Naive B cell (primary cell): Measurements from ENCODE around the gene ATXN3. TPM values are rescaled to one million over a fixed set of nuclear protein-coding genes. Genes with fewer than 3 reads are reported as not detected.
A peak's percentile ranks its signal among the peaks of the same experiment; 100 is the strongest.
"Not testable (repeated sequence)": the region's sequence is repeated elsewhere in the genome, so short reads cannot be mapped to it uniquely, and the experiment has no call there.

Source experiments
- ATAC-seq, 2 donors: fragments of 150-1000 bp; cut with Tn5 transposase; 2 replicates each; pipeline ENCODE4 v1.10.0; 2021; ENCODE audit warnings: low read depth in 2 of 2, mild to moderate bottlenecking in 2 of 2, moderate library complexity in 2 of 2
- DNase-seq: peaks from one replicate; pipeline ENCODE4 v3.0.0; 2022
- H3K27ac Mint-ChIP-seq, 6 donors: one replicate each; pipeline ENCODE4 v1.8.0; 2020 to 2022; ENCODE audit warnings: mild to moderate bottlenecking in 6 of 6, mixed read lengths in 6 of 6, moderate library complexity in 5 of 6, inconsistent platforms in 2 of 6
- H3K27me3 Mint-ChIP-seq, 3 donors: one replicate each; pipeline ENCODE4 v1.8.0; 2021 to 2022; ENCODE audit warnings: mixed read lengths in 3 of 3, mild to moderate bottlenecking in 1 of 3
- H3K36me3 Mint-ChIP-seq, 2 donors: one replicate each; pipeline ENCODE4 v1.8.0; 2020 to 2022; ENCODE audit warnings: mixed read lengths in 2 of 2, inconsistent platforms in 1 of 2, mild to moderate bottlenecking in 1 of 2
- H3K4me1 Mint-ChIP-seq, 3 donors: one replicate each; pipeline ENCODE4 v1.8.0; 2020 to 2022; ENCODE audit warnings: mixed read lengths in 3 of 3, inconsistent platforms in 1 of 3, mild to moderate bottlenecking in 1 of 3, moderate library complexity in 1 of 3
- H3K4me3 Mint-ChIP-seq, 8 donors: one replicate each; pipeline ENCODE4 v1.8.0; 2020 to 2022; ENCODE audit warnings: mild to moderate bottlenecking in 8 of 8, mixed read lengths in 8 of 8, moderate library complexity in 8 of 8, inconsistent platforms in 2 of 8
- H3K9me3 Mint-ChIP-seq, 7 donors: one replicate each; pipeline ENCODE4 v1.8.0; 2020 to 2022; ENCODE audit warnings: mixed read lengths in 7 of 7, mild to moderate bottlenecking in 5 of 7, inconsistent platforms in 2 of 7, moderate library complexity in 1 of 7
- polyA plus RNA-seq, 6 donors: library from polyadenylated mRNA; unstranded; fragments of 300-500 nt; fragmentation: Illumina TruSeq; gene quantifications; one replicate each; pipeline ENCODE4 v1.2.3, GENCODE V29; 2021; ENCODE audit warnings: low read depth in 6 of 6

ATXN3 gene
- polyA plus RNA-seq, 6 donors from 2014 or later: 9.0 to 23.4 (median 16.0) TPM

DNA sequence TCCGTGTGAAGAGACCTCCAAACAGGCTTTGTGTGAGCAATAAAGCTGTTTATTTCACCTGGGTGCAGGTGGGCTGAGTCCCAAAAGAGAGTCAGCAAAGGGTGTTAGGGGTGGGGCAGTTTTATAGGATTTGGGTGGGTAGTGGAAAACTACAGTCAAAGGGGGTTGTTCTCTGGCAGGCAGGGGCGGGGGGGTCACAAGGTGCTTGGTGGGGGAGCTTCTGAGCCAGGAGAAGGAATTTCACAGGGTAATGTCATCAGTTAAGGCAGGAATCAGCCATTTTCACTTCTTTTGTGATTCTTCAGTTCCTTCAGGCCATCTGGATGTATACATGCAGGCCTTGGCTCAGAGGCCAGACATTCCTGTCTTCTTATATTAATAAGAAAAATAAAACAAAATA is 64.6 kb downstream of the ATXN3 start:
- DNase-seq, H3K36me3 Mint-ChIP-seq, H3K9me3 Mint-ChIP-seq, H3K27me3 Mint-ChIP-seq, ATAC-seq: not testable (repeated sequence)
- Mint-ChIP-seq H3K4me1 (peaks cover 22 to 44% (median 38%) of the 10 kb centered on the region in 3 donors), H3K4me3 (peak overlapping the region in 1 of 8 donors; percentile 70), H3K27ac (peak overlapping the region in 2 of 6 donors; percentile 11 to 80)

DNA sequence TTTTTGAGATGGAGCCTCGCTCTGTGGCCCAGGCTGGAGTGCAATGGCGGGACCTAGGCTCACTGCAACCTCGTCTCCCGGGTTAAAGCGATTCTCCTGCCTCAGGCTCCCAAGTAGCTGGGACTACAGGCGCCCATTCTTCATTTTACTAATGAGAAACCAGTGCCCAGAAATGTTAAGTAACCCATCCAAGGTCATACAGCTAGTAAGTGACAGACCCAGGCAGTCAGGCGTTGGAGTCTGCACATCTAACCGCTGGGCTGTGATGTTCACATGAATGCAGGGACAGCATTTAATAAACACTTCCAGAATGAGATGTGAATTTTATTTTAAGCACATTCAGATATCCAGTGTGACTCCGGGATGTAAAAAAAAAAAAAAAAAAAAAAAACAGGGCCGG is 65.2 kb downstream of the ATXN3 start:
- peak overlapping the region in 5 of 8 donors; percentile 91 to 98 (median 97) for H3K4me3 Mint-ChIP-seq
- ATAC-seq: no peak
- DNase-seq: no peak
- no peaks in the 10 kb centered on the region for H3K27me3 Mint-ChIP-seq
- peaks cover 22 to 49% (median 43%) of the 10 kb centered on the region in 3 donors for H3K4me1 Mint-ChIP-seq
- no peaks in the 10 kb centered on the region for H3K9me3 Mint-ChIP-seq
- H3K36me3 Mint-ChIP-seq: peaks cover 5 to 6% of the 10 kb centered on the region in 2 donors
- no peak overlapping the region for H3K27ac Mint-ChIP-seq

DNA sequence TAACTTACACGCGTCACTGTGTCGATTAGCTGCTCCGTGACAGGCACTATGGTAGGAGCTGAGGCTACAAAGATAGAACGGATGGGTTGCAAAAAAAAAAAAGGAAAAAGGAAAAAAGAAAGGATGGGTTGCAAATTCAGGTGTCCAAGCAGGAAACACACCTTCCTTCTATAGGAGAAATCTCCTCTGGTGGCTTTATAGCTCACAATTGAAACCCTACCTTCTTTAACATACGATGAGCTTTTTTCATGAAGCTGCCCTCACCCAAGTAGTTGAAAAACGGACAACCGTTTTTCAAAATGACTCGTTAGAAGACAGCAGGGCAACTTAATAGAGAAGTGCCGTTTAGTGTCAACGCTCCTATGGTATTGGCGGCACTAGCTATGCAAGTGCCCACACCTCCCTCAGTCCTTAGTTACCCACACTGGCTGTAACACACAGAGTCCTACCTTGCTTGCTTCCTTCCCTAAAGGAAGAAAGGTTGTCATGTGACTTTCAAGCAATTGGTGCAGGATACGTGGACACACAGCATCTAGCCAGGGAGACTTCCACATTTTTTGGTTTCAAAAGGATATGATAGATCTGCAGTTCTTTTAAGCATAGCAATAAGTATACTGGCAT is 65.8 kb downstream of the ATXN3 start:
- Mint-ChIP-seq H3K27me3 (no peaks in the 10 kb centered on the region), H3K4me3 (peak overlapping the region; percentile 91 to 99 (median 98)), H3K36me3 (peaks cover 5 to 6% of the 10 kb centered on the region in 2 donors), H3K27ac (peak overlapping the region; percentile 95 to 100 (median 98)), H3K9me3 (no peaks in the 10 kb centered on the region), H3K4me1 (peaks cover 22 to 56% (median 43%) of the 10 kb centered on the region in 3 donors)
- DNase-seq (no peak), ATAC-seq (no peak)

DNA sequence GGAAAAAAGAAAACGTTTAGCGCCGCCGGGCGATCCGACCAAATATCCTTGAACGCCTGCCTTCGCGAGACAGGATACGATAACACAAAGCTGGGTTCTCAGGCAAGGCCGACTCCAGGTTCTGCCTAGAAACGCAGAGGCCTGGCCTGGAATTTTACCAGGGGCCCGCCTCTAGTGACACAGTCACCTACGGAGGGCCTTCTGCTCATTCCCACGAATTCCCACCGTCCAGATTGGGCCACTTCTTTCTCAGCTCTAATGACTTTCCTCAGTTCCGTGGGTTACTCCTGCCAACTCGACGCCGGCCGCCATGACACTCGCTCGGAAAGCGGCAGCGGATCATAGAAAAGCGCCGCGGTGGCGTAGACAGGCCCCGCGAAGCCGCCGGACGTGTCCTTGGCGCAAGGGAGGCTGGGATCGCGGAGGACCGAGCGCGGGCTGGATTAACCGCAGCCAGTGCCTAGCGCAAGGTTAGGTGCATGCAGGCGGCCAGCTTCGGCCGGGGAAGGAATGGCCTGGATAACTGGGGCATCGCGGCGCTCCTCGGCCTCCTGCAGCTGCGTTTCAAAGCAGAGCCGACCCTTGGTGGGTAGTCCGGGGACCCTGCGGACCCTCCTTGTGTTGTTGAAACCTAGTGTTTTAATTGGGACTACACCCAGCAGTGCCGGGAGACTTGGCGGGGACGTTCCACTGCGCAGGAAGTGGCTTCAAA is 66.5 kb downstream of the ATXN3 start, which contains the start of gene TRIP11:
TSS of gene TRIP11 (minus strand) at position 341 of the 712 bp plus-strand sequence. CDS start 374 bp downstream, outside the sequence.
- no peaks in the 10 kb centered on the region for H3K27me3 Mint-ChIP-seq
- peaks cover 22 to 60% (median 43%) of the 10 kb centered on the region in 3 donors for H3K4me1 Mint-ChIP-seq
- no peaks in the 10 kb centered on the region for H3K9me3 Mint-ChIP-seq
- H3K36me3 Mint-ChIP-seq: peaks cover 5 to 6% of the 10 kb centered on the region in 2 donors
- peak; percentile 91 for DNase-seq
- ATAC-seq: peak; percentile 94 to 95
- H3K4me3 Mint-ChIP-seq: peak within 1 kb of the TSS; percentile 91 to 99 (median 98)
- H3K27ac Mint-ChIP-seq: peak within 1 kb of the TSS; percentile 95 to 100 (median 98)

DNA sequence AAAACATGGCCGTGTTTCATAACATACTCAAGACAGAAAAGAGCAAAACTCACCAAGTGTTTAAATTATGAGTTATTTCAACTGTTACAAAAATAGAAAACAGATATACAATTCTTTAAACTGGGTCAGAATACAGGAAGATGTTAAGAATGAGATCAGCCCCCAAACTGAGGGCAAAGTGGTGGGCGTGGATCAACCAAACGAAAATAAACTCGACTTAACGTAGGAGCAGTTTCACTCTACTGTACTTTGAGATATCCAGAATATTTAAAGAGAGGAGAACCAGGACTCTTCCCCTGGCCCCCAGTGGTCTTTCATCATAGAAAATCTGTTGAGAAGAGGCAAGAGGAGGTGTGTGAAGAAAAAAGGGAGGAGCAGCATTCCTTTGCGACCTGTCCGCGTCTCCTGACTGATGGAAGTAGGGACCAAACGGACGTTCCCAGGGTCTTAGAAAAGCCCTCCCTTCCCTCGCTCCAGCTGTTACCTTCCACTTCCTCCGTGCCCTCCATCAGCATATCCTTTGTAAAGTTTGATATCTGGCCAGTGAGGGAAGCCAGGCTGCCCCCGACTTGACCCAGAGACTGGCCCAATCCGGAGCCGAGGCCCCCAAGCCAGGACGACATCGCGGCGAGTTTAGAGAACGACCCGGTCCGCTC is 67.2 kb downstream of the ATXN3 start:
- Mint-ChIP-seq H3K27ac (peak overlapping the region; percentile 95 to 100 (median 98)), H3K4me3 (peak overlapping the region; percentile 91 to 99 (median 98))

DNA sequence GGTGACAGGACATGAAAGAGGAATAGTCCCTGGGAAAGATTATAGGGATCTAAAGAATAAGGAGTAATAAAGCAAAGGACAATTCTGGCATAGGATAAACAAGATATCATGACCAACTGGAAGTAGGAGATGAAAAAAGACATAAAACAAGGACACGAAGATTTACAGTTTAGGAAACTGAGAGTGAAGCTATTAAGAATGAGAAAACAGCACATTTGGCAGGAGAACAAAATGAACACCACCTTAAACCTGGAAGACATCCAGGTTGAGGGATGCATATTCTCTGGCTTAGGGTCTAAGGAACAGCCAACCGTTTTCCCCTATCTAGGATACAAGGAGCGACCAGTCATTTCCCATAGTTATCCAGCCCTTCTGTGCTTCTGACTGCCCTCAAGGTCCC is 68.4 kb downstream of the ATXN3 start:
- ATAC-seq: no peak
- H3K27ac Mint-ChIP-seq: peak overlapping the region in 5 of 6 donors; percentile 3 to 96 (median 48)
- DNase-seq: no peak
- H3K4me1 Mint-ChIP-seq: peaks cover 22 to 71% (median 53%) of the 10 kb centered on the region in 3 donors
- H3K27me3 Mint-ChIP-seq: no peaks in the 10 kb centered on the region
- no peaks in the 10 kb centered on the region for H3K9me3 Mint-ChIP-seq
- peak overlapping the region; percentile 6 to 99 (median 78) for H3K4me3 Mint-ChIP-seq
- H3K36me3 Mint-ChIP-seq: peaks cover 5 to 6% of the 10 kb centered on the region in 2 donors

More for the DNA sequence above, 67.2 kb downstream of the ATXN3 start:
- Mint-ChIP-seq H3K27me3 (no peaks in the 10 kb centered on the region), H3K4me1 (peaks cover 22 to 63% (median 43%) of the 10 kb centered on the region in 3 donors), H3K36me3 (peaks cover 5 to 6% of the 10 kb centered on the region in 2 donors), H3K9me3 (no peaks in the 10 kb centered on the region)
- DNase-seq: peak; percentile 6
- no peak for ATAC-seq

DNA sequence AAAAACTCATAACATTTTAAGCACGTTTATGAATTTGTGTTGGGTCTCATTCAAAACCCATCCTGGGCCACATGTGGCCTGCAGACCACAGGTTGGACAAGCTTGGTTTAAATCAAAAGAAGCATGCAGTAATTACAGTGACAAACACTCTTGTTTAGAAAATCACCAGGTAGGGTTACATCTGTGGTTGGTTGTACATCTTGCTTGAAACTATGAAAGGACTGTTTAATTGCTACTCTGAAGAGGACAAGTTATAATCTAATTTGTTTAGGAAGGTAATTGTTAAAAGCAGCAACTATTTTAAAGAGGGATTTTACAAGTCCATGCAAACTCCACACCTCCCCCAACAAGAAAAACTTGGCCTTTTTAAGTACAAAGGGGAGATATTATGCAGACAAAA is 70.5 kb downstream of the ATXN3 start:
- ATAC-seq (no peak), DNase-seq (no peak)
- Mint-ChIP-seq H3K27ac (no peak overlapping the region), H3K9me3 (no peaks in the 10 kb centered on the region), H3K4me3 (peak overlapping the region in 1 of 8 donors; percentile 97), H3K36me3 (peaks cover 5 to 6% of the 10 kb centered on the region in 2 donors), H3K4me1 (peaks cover 22 to 66% (median 53%) of the 10 kb centered on the region in 3 donors), H3K27me3 (no peaks in the 10 kb centered on the region)

DNA sequence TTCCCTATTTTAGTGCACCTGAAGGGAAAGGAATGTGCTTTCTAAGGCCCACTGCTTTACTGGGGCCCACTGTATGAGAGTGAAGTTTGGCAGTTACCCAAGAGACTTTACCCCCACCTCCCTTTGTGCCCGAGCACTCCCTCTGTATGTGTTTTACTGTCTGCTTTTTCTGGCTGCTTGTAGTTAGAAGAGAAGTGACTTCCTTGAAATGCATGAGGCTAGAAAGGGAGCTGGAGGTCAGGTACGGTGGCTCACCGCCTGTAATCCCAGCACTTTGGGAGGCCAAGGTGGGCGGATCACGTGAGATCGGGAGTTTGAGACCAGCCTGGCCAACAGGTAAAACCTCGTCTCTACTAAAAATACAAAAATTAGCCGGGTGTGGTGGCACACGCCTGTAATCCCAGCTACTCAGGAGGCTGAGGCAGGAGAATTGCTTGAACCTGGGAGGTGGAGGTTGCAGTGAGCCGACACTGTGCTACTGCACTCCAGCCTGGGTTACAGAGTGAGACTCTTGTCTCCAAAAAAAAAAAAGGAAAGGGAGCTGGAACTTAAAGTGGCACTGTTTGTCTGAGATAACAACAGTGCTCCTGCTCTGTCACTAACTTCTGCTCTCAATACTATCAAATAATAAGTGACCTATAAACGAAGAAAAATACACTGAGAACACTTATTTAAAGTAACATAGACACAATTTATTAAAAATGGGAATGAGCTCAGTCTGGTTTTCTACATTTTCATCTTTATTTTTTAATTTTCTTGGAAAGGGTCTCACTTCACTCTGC is 72.3 kb downstream of the ATXN3 start:
- H3K9me3 Mint-ChIP-seq: no peaks in the 10 kb centered on the region
- DNase-seq (no peak), ATAC-seq (no peak)
- H3K36me3 Mint-ChIP-seq: peaks cover 5 to 6% of the 10 kb centered on the region in 2 donors
- H3K4me3 Mint-ChIP-seq: peak overlapping the region in 1 of 8 donors; percentile 15
- no peaks in the 10 kb centered on the region for H3K27me3 Mint-ChIP-seq
- H3K4me1 Mint-ChIP-seq: peaks cover 21 to 50% (median 38%) of the 10 kb centered on the region in 3 donors
- H3K27ac Mint-ChIP-seq: peak overlapping the region in 2 of 6 donors; percentile 20 to 75

DNA sequence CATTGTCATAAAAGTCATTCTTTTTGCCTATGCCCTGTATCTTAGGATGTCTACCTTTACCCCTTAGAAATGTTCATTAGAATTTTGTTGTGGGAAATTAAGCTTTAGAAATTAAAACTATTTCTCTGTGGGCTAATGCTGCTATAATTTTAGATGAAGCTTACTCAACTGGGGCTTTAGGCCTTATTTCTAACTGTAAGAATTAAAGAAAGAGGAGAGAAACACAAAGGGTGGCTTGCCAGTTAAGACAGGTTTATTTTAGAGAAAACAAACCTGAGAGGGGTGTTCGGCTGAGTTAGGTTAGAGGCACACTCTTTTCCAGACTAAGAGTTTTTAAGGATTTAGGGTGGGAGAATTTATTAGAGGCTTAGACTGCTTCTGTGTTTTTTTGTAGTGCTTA is 72.9 kb downstream of the ATXN3 start:
- ATAC-seq (no peak), DNase-seq (no peak)
- H3K4me1 Mint-ChIP-seq: peaks cover 18 to 45% (median 32%) of the 10 kb centered on the region in 3 donors
- H3K27me3 Mint-ChIP-seq: no peaks in the 10 kb centered on the region
- H3K36me3 Mint-ChIP-seq: peaks cover 8 to 9% of the 10 kb centered on the region in 2 donors
- no peaks in the 10 kb centered on the region for H3K9me3 Mint-ChIP-seq
- H3K4me3 Mint-ChIP-seq: peak overlapping the region in 2 of 8 donors; percentile 15 to 44
- H3K27ac Mint-ChIP-seq: peak overlapping the region in 3 of 6 donors; percentile 1 to 57 (median 12)

DNA sequence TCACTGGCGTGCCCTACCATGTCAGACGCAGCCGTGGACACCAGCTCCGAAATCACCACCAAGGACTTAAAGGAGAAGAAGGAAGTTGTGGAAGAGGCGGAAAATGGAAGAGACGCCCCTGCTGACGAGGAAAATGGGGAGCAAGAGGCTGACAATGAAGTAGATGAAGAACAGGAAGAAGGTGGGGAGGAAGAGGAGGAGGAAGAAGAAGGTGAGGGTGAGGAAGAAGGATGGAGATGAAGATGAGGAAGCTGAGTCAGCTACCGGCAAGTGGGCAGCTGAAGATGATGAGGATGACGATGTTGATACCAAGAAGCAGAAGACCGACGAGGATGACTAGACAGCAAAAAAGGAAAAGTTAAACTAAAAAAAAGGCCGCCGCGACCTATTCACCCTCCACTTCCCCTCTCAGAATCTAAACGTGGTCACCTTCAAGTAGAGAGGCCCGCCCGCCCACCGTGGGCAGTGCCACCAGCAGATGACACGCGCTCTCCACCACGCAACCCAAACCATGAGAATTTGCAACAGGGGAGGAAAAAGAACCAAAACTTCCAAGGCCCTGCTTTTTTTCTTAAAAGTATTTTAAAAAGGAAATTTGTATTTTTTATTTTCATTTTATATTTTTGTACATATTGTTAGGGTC is 79.7 kb downstream of the ATXN3 start:
- Mint-ChIP-seq H3K9me3 (peaks cover 0 to 3% (median 0%) of the 10 kb centered on the region in 7 donors), H3K4me3 (peak overlapping the region in 1 of 8 donors; percentile 43), H3K4me1 (peaks cover 12 to 13% (median 13%) of the 10 kb centered on the region in 3 donors), H3K27ac (peak overlapping the region in 3 of 6 donors; percentile 60 to 76 (median 72)), H3K27me3 (no peaks in the 10 kb centered on the region), H3K36me3 (peaks cover 16 to 17% of the 10 kb centered on the region in 2 donors)
- DNase-seq (no peak), ATAC-seq (no peak)

DNA sequence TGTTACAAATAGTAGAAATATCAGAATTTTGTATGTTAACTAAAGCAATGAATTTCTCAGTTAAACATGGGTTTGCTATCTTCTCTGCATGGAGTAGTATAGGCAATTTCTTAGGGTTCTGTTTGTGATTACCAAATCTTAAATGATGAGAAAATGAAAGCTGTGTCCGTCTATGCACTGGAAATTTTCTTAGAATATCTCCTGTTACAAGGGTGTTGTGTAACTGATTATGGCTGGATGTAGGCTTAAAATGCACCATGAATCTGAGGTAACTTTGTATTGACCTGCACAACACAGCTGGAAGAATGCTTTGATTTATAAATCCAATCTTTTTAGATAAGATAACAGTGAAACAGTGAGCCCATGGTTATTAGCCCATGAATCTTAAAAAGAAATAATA is 84.3 kb downstream of the ATXN3 start:
- H3K27ac Mint-ChIP-seq: peak overlapping the region in 1 of 6 donors; percentile 72
- H3K36me3 Mint-ChIP-seq: peaks cover 9 to 10% of the 10 kb centered on the region in 2 donors
- peaks cover 6 to 7% (median 6%) of the 10 kb centered on the region in 3 donors for H3K4me1 Mint-ChIP-seq
- H3K27me3 Mint-ChIP-seq: no peaks in the 10 kb centered on the region
- no peak overlapping the region for H3K4me3 Mint-ChIP-seq
- DNase-seq: no peak
- no peak for ATAC-seq
- H3K9me3 Mint-ChIP-seq: peaks cover 0 to 3% (median 0%) of the 10 kb centered on the region in 7 donors

DNA sequence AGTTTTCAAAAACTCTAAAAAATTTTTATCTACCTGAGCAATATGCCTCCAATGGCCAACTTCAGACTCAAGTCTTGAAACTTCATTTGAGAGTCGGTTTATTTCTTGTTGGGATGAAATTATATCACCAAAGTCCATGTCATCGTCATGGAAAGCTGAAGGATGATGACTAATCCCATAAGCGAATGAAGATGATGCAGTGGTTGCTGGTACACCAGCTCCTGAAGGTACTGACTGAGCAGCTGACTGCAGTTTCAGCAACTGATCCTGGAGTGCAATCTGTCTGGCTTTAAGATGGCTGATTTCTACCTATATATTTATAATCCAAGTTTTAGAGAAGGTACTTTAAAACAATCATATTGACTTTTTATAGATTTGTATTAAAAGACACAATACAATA is 84.9 kb downstream of the ATXN3 start:
- Mint-ChIP-seq H3K36me3 (peaks cover 7 to 8% of the 10 kb centered on the region in 2 donors), H3K27ac (peak overlapping the region in 1 of 6 donors; percentile 47), H3K4me3 (no peak overlapping the region), H3K27me3 (no peaks in the 10 kb centered on the region), H3K9me3 (peaks cover 0 to 2% (median 0%) of the 10 kb centered on the region in 7 donors), H3K4me1 (peaks cover 3 to 4% (median 3%) of the 10 kb centered on the region in 3 donors)
- ATAC-seq: no peak
- DNase-seq: no peak
